Breast epithelium (tissue), 4 donors: ENCODE data around the gene SFI1. TPM values are rescaled to one million over a fixed set of nuclear protein-coding genes. Genes with fewer than 3 reads are reported as not detected.

Experiments used
- DNase-seq, 2 donors: peaks; one replicate each; pipeline ENCODE4 v3.0.0-alpha.2; 2019; ENCODE audit warnings: low spot score in 2 of 2
- H3K27ac ChIP-seq, 2 donors: fragments of 200-600 bp; sonication (generic) in 1 of 2; one replicate each; pipeline ENCODE4 v1.5.1; 2016 to 2019; ENCODE audit warnings: mild to moderate bottlenecking in 1 of 2
- H3K27me3 ChIP-seq, 2 donors: fragments of 200-600 bp; sonication (generic) in 1 of 2; one replicate each; pipeline versions ENCODE4 v1.5.1 to v1.6.0; 2017 to 2019; ENCODE audit warnings: control low read depth in 1 of 2, mild to moderate bottlenecking in 1 of 2
- H3K36me3 ChIP-seq: fragments of 200-600 bp; one replicate; pipeline ENCODE4 v1.5.1; 2019
- H3K4me1 ChIP-seq, 2 donors: fragments of 200-600 bp; sonication (generic); one replicate each; pipeline ENCODE4 v1.5.1; 2016 to 2019; ENCODE audit warnings: control low read depth in 1 of 2
- H3K4me3 ChIP-seq, 3 donors: fragments of 200-600 bp; sonication (generic); 1 replicate in 2 of 3; 2 replicates in 1 of 3; pipeline ENCODE4 v1.5.1; 2016 to 2019; ENCODE audit warnings: mild to moderate bottlenecking in 3 of 3, moderate library complexity in 2 of 3
- H3K9me3 ChIP-seq, 2 donors: fragments of 200-600 bp; sonication (generic) in 1 of 2; one replicate each; pipeline ENCODE4 v1.5.1; 2016 to 2019; ENCODE audit warnings: control low read depth in 1 of 2
- POLR2A ChIP-seq: fragments of 450-650 bp; IDR thresholded peaks from one replicate; pipeline ENCODE4 v1.6.1; 2016; ENCODE audit warnings: antibody characterized with exemption, mild to moderate bottlenecking, moderate library complexity
- POLR2AphosphoS5 ChIP-seq, 3 donors: sonication (generic); formaldehyde crosslinking; IDR thresholded peaks; one replicate each; pipeline ENCODE4 v1.6.1; 2017; ENCODE audit warnings: antibody characterized with exemption in 3 of 3
- intact Hi-C: fragments of 100-400 bp; cut with DNase I; formaldehyde crosslinking; loops from one replicate; pipeline ENCODE4 v1.15.1; 2023; ENCODE audit warnings: low total_unique reads
- total RNA-seq, 3 donors: library from RNA; depleted of rRNA; stranded (reverse); fragments of >200 nt; gene quantifications; one replicate each; pipeline ENCODE4 v1.1.0, GENCODE V29; 2016
- TF ChIP-seq, protein P1 (sequence below), 3 donors: fragments of 450-650 bp; IDR thresholded peaks; one replicate each; pipeline ENCODE4 v1.5.1; 2016 to 2017; ENCODE audit warnings: antibody characterized with exemption in 3 of 3, mild to moderate bottlenecking in 3 of 3, moderate library complexity in 3 of 3

Gene SFI1
- total RNA-seq, 3 donors from 2014 or later: 17.4 to 62.9 (median 42.1) TPM

DNA sequence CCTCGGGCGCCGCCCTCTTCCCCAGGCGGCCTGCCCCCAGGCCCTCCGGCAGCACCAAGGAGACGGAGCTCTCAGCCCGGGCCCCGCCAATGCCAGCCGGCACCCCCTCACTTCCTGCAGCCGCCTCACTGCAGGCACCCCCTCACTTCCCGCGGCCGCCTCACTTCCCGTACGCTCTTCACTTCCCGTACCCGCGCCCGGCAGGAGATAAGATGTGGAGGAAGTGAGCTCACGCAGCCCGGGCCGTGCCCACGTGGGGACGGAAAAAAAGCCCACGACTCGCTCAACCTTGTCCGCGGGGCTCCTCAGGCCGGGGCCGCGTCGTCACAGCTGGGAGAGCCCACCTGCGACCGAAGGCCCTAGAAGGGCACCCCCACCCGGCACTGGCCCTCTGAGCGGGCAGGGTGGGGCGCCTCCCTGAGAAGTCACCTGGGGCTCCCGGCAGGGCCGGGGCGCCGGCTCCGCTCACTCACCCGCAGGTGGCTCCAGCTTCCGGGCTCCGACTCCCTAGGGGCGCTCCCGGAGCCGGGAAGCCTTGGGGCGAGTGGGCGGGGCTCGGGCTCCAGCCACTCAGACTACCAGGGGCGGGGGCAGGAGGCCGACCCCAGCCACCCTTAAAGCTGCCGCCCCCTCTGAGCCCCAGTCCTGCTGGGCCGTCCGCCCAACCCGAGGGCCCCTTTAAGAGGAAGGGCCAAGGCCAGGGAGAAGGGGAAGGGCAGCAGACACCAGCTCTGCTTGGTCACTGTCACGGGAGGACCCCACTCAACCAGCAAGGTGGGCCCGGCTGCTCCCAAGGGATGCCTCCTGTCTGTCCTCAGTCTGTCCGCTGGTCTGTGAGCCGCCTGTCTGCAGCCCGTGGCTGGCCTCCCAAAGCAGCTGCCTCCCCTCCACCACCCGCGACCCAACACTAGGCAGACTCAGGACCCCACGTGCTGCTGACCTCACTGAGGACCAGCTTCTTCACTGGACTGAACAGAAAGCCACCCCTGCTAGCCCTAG is 134.3 kb downstream of the SFI1 start:
- H3K4me3 ChIP-seq: peak overlapping the region; percentile 81 to 88 (median 86)
- no peaks in the 10 kb centered on the region for H3K36me3 ChIP-seq
- TF ChIP-seq, protein P1, sequence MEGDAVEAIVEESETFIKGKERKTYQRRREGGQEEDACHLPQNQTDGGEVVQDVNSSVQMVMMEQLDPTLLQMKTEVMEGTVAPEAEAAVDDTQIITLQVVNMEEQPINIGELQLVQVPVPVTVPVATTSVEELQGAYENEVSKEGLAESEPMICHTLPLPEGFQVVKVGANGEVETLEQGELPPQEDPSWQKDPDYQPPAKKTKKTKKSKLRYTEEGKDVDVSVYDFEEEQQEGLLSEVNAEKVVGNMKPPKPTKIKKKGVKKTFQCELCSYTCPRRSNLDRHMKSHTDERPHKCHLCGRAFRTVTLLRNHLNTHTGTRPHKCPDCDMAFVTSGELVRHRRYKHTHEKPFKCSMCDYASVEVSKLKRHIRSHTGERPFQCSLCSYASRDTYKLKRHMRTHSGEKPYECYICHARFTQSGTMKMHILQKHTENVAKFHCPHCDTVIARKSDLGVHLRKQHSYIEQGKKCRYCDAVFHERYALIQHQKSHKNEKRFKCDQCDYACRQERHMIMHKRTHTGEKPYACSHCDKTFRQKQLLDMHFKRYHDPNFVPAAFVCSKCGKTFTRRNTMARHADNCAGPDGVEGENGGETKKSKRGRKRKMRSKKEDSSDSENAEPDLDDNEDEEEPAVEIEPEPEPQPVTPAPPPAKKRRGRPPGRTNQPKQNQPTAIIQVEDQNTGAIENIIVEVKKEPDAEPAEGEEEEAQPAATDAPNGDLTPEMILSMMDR (IDR thresholded peaks at IDR 0.05): no peak
- peak in 2 of 3 donors; percentile 31 to 85 for TF ChIP-seq POLR2AphosphoS5 (IDR thresholded peaks at IDR 0.05)
- peaks cover 8 to 15% of the 10 kb centered on the region in 2 donors for H3K4me1 ChIP-seq
- H3K27ac ChIP-seq: peak overlapping the region; percentile 81 to 94
- intact Hi-C loops: loop anchor here (2.0 kb wide), 1 partner anchor 70 kb away; no protein-coding TSS in a partner anchor
- H3K9me3 ChIP-seq: no peaks in the 10 kb centered on the region
- no peaks in the 10 kb centered on the region for H3K27me3 ChIP-seq
- peak; percentile 56 to 65 for DNase-seq

DNA sequence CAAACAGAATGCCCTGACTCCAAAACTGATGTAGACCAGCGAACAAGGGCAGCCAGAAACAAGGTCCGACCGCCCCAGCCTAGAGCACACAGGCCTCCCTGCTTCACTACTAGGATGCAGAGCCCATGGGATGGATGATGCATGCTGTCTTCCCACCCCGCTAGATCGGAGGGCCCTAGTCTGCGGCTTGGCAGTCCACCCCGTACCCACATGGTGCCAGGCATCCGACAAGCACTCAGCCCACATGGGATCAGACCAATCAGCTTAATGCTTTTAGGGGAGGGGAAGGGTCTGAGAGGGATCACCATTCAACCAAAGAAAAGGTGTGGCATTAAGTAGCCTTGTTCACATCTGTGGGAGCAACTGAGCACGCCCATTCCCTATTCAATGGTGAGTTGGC is 135.1 kb downstream of the SFI1 start:
- no peaks in the 10 kb centered on the region for H3K9me3 ChIP-seq
- H3K4me1 ChIP-seq: peaks cover 5 to 10% of the 10 kb centered on the region in 2 donors
- intact Hi-C loops: loop anchor here (2.0 kb wide), 1 partner anchor 71 kb away; no protein-coding TSS in a partner anchor
- no peaks in the 10 kb centered on the region for H3K36me3 ChIP-seq
- no peak for TF ChIP-seq POLR2A
- no peak for TF ChIP-seq POLR2AphosphoS5 (IDR thresholded peaks at IDR 0.05)
- TF ChIP-seq, protein P1 (IDR thresholded peaks at IDR 0.05): no peak
- H3K27me3 ChIP-seq: no peaks in the 10 kb centered on the region
- H3K27ac ChIP-seq: peak overlapping the region; percentile 81 to 94
- peak overlapping the region; percentile 81 to 88 (median 86) for H3K4me3 ChIP-seq
- no peak for DNase-seq

DNA sequence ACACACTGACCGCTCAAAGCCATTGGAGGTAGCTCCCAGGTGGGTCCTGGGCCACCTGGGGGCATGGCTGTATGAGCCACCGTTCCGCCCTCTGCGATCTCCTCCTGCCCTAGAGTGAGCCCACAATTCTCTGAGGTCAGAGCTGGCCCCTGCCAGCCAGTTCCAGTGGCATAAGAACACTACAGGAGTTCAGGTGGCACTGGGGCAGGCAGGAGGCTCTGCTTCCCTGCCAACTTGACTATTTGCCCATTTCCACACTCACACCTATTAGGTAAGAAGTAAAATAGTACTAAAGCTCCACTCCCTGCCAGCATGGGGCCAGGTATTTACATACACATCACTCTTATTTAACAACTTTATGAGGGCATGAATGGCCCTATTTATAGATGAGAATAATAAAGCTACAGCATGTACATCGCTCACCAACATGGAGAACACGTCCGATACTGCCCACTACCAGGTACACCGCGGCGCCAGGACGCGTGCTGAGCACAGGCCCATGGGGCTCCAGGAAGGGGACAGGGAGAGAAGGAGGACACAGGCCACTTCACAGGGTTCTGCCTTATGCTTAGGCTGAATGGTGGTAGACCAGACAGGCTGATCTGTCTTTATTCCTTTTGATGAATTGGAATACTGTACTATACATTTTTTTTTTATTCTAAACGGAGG is 139.4 kb downstream of the SFI1 start:
- Histone ChIP-seq H3K4me3 (no peak overlapping the region), H3K4me1 (peaks cover 0 to 3% of the 10 kb centered on the region in 2 donors), H3K9me3 (no peaks in the 10 kb centered on the region), H3K36me3 (no peaks in the 10 kb centered on the region), H3K27ac (peak overlapping the region; percentile 20 to 48), H3K27me3 (no peaks in the 10 kb centered on the region)
- TF ChIP-seq POLR2A (no peak), POLR2AphosphoS5 (IDR thresholded peaks at IDR 0.05) (no peak)
- TF ChIP-seq, protein P1 (IDR thresholded peaks at IDR 0.05): no peak
- no peak for DNase-seq
- intact Hi-C loops: no loop called here

DNA sequence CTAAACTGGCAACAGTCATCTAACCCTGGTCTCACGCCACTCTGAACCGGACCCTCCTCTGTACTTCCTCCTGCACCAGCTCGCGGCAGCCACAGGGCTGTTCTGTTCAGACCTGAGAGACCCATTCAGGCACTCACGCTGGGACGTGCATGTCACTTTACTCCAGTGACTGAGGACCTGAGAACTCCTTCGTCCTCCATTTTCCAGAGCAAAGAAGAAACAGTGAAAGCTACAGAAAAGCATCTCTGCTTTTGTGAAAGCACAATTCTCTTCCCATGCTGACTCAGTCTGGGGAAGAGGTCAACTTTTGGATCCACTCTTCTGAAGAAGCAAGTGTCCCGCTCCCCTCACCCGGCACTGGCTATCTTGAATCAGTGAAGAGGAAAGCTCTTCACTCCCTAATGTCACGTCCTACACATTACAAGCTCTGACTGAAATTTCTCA is 141.1 kb downstream of the SFI1 start:
- TF ChIP-seq, protein P1 (IDR thresholded peaks at IDR 0.05): no peak
- no peak for TF ChIP-seq POLR2A
- no peak for TF ChIP-seq POLR2AphosphoS5 (IDR thresholded peaks at IDR 0.05)
- Histone ChIP-seq H3K36me3 (no peaks in the 10 kb centered on the region), H3K4me1 (peaks cover 0 to 3% of the 10 kb centered on the region in 2 donors), H3K27ac (peak overlapping the region; percentile 71 to 86), H3K4me3 (peak overlapping the region in 2 of 3 donors; percentile 31 to 37), H3K9me3 (no peaks in the 10 kb centered on the region), H3K27me3 (no peaks in the 10 kb centered on the region)
- intact Hi-C loops: no loop called here
- no peak for DNase-seq
